Smooth muscle cell (in vitro differentiated cells): Measurements from ENCODE around the gene MYMK. TPM values are rescaled to one million over a fixed set of nuclear protein-coding genes. Genes with fewer than 3 reads are reported as not detected.

Experiments
- DNase-seq: peaks from one replicate; lab custom pipeline; 2025; ENCODE audit not compliant: unreplicated experiment; lab: John Stamatoyannopoulos, UW
- H2AFZ ChIP-seq: fragments of 200-600 bp; sonication (generic); 2 replicates; pipeline ENCODE4 v1.6.0; 2016; ENCODE audit warnings: antibody characterized with exemption, low read depth, mild to moderate bottlenecking
- H3F3A ChIP-seq: fragments of 200-600 bp; sonication (generic); 2 replicates; pipeline ENCODE4 v1.6.0; 2017; ENCODE audit warnings: antibody characterized with exemption, low read depth
- H3K27ac ChIP-seq: fragments of 200-600 bp; sonication (generic); 2 replicates; pipeline ENCODE4 v1.5.1; 2016; ENCODE audit warnings: low read depth, mild to moderate bottlenecking
- H3K27me3 ChIP-seq: fragments of 200-600 bp; sonication (generic); 2 replicates; pipeline ENCODE4 v1.6.1; 2016; ENCODE audit warnings: low read depth, mild to moderate bottlenecking
- H3K36me3 ChIP-seq: fragments of 200-600 bp; sonication (generic); 2 replicates; pipeline ENCODE4 v1.5.1; 2016; ENCODE audit warnings: low read depth
- H3K4me1 ChIP-seq: fragments of 200-600 bp; sonication (generic); 2 replicates; pipeline ENCODE4 v1.5.1; 2016; ENCODE audit warnings: low read depth
- H3K4me2 ChIP-seq: fragments of 200-600 bp; sonication (generic); 2 replicates; pipeline ENCODE4 v1.6.0; 2016; ENCODE audit warnings: mild to moderate bottlenecking
- H3K4me3 ChIP-seq: fragments of 200-600 bp; sonication (generic); 2 replicates; pipeline ENCODE4 v1.5.1; 2016; ENCODE audit warnings: mild to moderate bottlenecking
- H3K79me2 ChIP-seq: fragments of 200-600 bp; sonication (generic); 2 replicates; pipeline ENCODE4 v1.6.0; 2016; ENCODE audit warnings: low read depth, mild to moderate bottlenecking
- H3K9ac ChIP-seq: fragments of 200-600 bp; sonication (generic); 2 replicates; pipeline ENCODE4 v1.6.0; 2016; ENCODE audit warnings: low read depth
- H3K9me3 ChIP-seq: fragments of 200-600 bp; sonication (generic); replicated peaks from 2 replicates; pipeline ENCODE4 v1.5.1; 2016; ENCODE audit warnings: low read depth
- H4K20me1 ChIP-seq: fragments of 200-600 bp; sonication (generic); 2 replicates; pipeline ENCODE4 v1.6.0; 2016; ENCODE audit warnings: low read depth
- WGBS: methylation state at CpG from one replicate; pipeline ENCODE4 v1.1.7; 2016; ENCODE audit warnings: low lambda C conversion rate; 5-methylcytosine and 5-hydroxymethylcytosine counted together
- polyA plus RNA-seq: library from polyadenylated mRNA; unstranded; fragments of >200 nt; fragmentation: Nextera tagmentation; extraction: Ambion mirVana; gene quantifications from 2 replicates; pipeline ENCODE4 v1.2.1, GENCODE V29; 2016
- total RNA-seq: library from RNA; depleted of rRNA; stranded (reverse); fragments of >200 nt; gene quantifications from 2 replicates; pipeline ENCODE4 v1.2.3, GENCODE V29; 2014
- TF ChIP-seq, protein P1 (sequence below): fragments of 200-600 bp; sonication (generic); IDR thresholded peaks from 2 replicates; pipeline ENCODE4 v1.5.1; 2017; ENCODE audit warnings: borderline replicate concordance, mild to moderate bottlenecking, antibody characterized with exemption; ENCODE audit not compliant: insufficient read depth, poor library complexity, severe bottlenecking

Gene MYMK
- total and polyA plus RNA-seq, 2 experiments from 2014 or later, result not detected

DNA sequence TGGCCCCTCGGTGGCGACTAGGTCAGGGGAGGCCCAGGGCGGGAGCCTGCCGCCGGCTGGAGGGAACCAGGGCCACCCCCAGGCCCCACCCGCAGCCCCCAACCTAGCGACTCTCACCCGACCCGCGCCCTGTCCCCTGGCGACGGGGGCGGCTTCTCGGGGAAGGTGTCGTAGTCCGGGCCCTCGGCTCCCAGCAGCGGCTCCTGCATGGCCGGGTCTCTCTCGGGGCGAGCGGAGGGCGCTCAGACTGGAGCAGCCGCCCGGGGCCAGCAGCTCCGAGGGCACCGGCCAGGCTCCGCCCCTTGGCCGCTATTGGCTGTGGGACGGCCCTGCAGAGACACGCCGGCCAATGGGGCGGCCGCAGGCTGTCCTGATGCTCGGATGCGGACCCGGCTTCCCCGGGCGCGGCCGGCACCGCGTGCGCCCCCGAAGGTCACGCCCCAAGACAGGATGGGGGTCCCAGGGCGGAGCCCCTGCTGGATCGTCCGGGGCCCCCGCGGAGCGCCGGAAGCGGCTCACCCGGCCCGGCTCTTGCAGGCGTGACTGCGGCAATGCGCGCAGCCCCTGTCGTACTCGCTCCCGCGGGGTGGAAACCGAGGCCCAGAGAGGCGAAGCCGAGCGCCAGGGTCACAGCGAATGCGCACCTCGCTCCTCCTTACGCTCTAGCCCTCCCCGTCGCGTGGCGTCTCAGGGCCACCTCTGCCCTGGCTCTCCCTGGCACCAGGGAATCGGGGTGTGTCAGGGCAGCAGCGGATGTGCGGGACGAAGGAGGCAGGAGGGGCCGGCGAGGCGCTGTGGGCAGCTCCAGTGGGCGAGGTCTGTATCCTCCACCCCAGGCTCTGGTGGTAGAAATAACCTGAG, 45.7 kb downstream of the MYMK start, which contains the start of gene SLC2A6:
Gene SLC2A6 (minus strand): TSS at position 249 of the 861 bp plus-strand sequence. CDS start 40 bp downstream, at position 209.
- Histone ChIP-seq H2AFZ (peak within 1 kb of the TSS; percentile 94), H4K20me1 (peaks cover 10% of the 10 kb centered on the region), H3F3A (no peaks in the 10 kb centered on the region), H3K4me3 (peak within 1 kb of the TSS; percentile 85), H3K27ac (peak within 1 kb of the TSS; percentile 87), H3K36me3 (no peaks in the 10 kb centered on the region), H3K9ac (peak within 1 kb of the TSS; percentile 95), H3K4me1 (peaks cover 11% of the 10 kb centered on the region), H3K27me3 (no peaks in the 10 kb centered on the region), H3K4me2 (peak within 1 kb of the TSS; percentile 100), H3K79me2 (peaks cover 12% of the 10 kb centered on the region), H3K9me3 (no peaks in the 10 kb centered on the region)
- DNase-seq, result peak; percentile 60
- 1% methylated on average over 81 of the region's 84 CpGs for WGBS
- TF ChIP-seq, protein P1, sequence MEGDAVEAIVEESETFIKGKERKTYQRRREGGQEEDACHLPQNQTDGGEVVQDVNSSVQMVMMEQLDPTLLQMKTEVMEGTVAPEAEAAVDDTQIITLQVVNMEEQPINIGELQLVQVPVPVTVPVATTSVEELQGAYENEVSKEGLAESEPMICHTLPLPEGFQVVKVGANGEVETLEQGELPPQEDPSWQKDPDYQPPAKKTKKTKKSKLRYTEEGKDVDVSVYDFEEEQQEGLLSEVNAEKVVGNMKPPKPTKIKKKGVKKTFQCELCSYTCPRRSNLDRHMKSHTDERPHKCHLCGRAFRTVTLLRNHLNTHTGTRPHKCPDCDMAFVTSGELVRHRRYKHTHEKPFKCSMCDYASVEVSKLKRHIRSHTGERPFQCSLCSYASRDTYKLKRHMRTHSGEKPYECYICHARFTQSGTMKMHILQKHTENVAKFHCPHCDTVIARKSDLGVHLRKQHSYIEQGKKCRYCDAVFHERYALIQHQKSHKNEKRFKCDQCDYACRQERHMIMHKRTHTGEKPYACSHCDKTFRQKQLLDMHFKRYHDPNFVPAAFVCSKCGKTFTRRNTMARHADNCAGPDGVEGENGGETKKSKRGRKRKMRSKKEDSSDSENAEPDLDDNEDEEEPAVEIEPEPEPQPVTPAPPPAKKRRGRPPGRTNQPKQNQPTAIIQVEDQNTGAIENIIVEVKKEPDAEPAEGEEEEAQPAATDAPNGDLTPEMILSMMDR, result no peak

DNA sequence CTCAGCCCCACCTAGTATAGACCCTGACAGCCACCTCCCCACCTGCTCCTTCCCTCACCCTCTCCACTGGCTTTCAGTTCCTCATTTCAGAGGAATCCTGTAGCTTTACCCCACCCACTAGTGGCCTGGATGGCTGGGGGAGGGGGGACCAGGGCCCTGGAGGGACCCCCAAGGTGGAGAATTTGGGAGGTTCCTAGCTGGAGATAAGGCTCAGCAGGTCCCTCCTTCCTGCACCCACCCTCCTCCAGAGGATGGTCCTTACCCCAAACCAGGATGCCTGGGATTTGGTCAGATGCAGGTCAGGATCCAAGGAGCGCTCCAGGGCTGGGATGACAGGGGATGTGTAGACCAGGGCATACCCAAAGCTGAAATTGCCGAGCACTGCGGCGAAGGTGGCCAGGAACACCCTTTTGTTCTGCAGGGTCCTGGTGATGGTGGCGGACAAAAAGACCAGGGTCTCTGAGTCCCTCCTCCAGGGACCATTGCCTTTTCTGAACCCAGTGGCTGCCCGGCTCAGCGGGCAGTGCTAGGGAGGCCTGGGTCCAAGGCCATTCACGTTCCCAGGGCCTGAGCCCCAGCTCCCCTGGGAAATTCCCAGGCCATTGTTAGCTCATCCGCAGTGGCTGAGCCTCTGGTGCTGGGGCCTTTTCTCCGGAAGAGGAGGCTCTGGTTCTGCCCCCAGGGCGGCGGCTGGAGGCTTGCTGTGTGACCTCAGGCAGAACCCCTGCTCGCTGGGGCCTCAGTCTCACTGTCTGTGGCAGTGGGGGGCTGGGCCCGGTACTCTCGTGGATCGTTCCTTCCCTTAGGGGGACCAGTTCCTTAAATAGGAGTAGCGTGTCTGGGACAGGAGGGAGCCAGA, 46.5 kb downstream of the MYMK start:
- no peaks in the 10 kb centered on the region for H3F3A ChIP-seq
- H3K36me3 ChIP-seq, result no peaks in the 10 kb centered on the region
- H3K4me1 ChIP-seq, result peaks cover 11% of the 10 kb centered on the region
- peak overlapping the region; percentile 59 for H2AFZ ChIP-seq
- H3K9me3 ChIP-seq, result no peaks in the 10 kb centered on the region
- H3K27ac ChIP-seq, result peak overlapping the region; percentile 87
- H3K9ac ChIP-seq, result peak overlapping the region; percentile 95
- H3K4me2 ChIP-seq, result peak overlapping the region; percentile 100
- peaks cover 12% of the 10 kb centered on the region for H3K79me2 ChIP-seq
- TF ChIP-seq, protein P1, result no peak
- peak; percentile 60 for DNase-seq
- peak overlapping the region; percentile 85 for H3K4me3 ChIP-seq
- peaks cover 15% of the 10 kb centered on the region for H4K20me1 ChIP-seq
- 23% methylated on average over 17 of the region's 17 CpGs for WGBS
- no peaks in the 10 kb centered on the region for H3K27me3 ChIP-seq

DNA sequence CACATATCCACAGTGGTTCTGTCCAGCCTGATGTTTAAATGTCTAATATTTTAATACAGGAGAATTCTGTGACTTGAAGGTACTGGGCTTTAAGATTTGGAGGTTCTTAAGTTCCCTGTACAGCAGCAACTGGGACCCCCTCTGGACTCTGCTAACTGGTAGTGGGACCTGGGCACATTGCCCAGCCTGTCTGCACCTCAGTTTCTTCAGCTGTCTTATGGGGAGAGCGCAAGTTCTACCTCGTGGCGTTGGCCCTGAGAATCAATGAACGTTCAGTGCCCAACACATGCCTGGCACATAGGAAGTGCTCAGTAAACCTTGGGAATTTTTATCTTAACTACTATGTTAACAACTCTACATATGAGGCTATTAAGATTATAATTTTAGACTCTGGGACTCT, 47.3 kb downstream of the MYMK start:
- Histone ChIP-seq H3K9ac (no peak overlapping the region), H3F3A (no peaks in the 10 kb centered on the region), H3K4me1 (peaks cover 11% of the 10 kb centered on the region), H3K27me3 (no peaks in the 10 kb centered on the region), H2AFZ (no peak overlapping the region), H3K9me3 (no peaks in the 10 kb centered on the region), H3K36me3 (no peaks in the 10 kb centered on the region), H3K27ac (no peak overlapping the region), H3K4me2 (peak overlapping the region; percentile 100), H3K4me3 (no peak overlapping the region), H3K79me2 (peaks cover 12% of the 10 kb centered on the region), H4K20me1 (peaks cover 15% of the 10 kb centered on the region)
- DNase-seq, result no peak
- WGBS, result 93% methylated on average over 4 of the region's 4 CpGs
- TF ChIP-seq, protein P1, result no peak
